ENCODE results near the gene UNC5C.

DNA sequence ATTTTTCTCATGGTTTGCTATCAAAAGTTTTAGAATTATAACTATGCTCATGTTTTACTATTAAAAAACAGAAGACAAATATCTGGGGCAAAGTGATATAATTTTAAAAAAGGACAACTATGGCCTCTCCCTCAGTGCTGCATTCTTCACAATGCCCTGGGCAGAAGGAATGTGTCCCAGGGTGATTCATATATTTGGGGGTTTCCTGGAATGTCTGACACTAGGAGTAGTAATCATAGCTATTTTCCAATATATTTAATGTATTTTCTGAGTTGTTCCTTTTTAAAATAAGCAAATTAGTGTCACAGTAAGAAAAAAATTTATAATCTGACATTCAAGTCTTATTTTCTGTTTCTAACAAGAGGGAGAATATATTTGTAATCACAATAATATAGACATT, 281.7 kb downstream of the UNC5C start:
- no peak for TF ChIP-seq RBBP5 (conservative IDR thresholded peaks at IDR 0.05)
- no peak for TF ChIP-seq JUND (IDR thresholded peaks at IDR 0.05; ENCODE audit: low read depth, low read length)
- TF ChIP-seq NR2C2 (IDR thresholded peaks at IDR 0.05; ENCODE audit: borderline replicate concordance, control insufficient read depth, insufficient read length, low read depth), result no peak
- TF ChIP-seq, protein P1, sequence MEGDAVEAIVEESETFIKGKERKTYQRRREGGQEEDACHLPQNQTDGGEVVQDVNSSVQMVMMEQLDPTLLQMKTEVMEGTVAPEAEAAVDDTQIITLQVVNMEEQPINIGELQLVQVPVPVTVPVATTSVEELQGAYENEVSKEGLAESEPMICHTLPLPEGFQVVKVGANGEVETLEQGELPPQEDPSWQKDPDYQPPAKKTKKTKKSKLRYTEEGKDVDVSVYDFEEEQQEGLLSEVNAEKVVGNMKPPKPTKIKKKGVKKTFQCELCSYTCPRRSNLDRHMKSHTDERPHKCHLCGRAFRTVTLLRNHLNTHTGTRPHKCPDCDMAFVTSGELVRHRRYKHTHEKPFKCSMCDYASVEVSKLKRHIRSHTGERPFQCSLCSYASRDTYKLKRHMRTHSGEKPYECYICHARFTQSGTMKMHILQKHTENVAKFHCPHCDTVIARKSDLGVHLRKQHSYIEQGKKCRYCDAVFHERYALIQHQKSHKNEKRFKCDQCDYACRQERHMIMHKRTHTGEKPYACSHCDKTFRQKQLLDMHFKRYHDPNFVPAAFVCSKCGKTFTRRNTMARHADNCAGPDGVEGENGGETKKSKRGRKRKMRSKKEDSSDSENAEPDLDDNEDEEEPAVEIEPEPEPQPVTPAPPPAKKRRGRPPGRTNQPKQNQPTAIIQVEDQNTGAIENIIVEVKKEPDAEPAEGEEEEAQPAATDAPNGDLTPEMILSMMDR (IDR thresholded peaks at IDR 0.05 in 2 of 3, conservative IDR thresholded peaks at IDR 0.05 in 1 of 3; ENCODE audit: control insufficient read depth in 2 of 3, extremely low read depth in 1 of 3, insufficient read depth in 1 of 3, low read depth in 3 of 3, low read length in 3 of 3), result no peak
- TF ChIP-seq RCOR1 (conservative IDR thresholded peaks at IDR 0.05; ENCODE audit: low read depth, low read length), result no peak
- TF ChIP-seq, protein P2, sequence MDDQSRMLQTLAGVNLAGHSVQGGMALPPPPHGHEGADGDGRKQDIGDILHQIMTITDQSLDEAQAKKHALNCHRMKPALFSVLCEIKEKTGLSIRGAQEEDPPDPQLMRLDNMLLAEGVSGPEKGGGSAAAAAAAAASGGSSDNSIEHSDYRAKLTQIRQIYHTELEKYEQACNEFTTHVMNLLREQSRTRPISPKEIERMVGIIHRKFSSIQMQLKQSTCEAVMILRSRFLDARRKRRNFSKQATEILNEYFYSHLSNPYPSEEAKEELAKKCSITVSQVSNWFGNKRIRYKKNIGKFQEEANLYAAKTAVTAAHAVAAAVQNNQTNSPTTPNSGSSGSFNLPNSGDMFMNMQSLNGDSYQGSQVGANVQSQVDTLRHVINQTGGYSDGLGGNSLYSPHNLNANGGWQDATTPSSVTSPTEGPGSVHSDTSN (IDR thresholded peaks at IDR 0.05; ENCODE audit: insufficient replicate concordance, low read depth, low read length), result no peak
- TF ChIP-seq TCF7 (IDR thresholded peaks at IDR 0.05; ENCODE audit: borderline replicate concordance), result no peak
- no peak for TF ChIP-seq BRCA1 (IDR thresholded peaks at IDR 0.05; ENCODE audit: low read depth, low read length)
- no peak for TF ChIP-seq EZH2 (IDR thresholded peaks at IDR 0.05; ENCODE audit: borderline replicate concordance, control insufficient read depth, low read depth, low read length)
- no peak for TF ChIP-seq RAD51 (IDR thresholded peaks at IDR 0.05)
- no peak for TF ChIP-seq SMC3 (IDR thresholded peaks at IDR 0.05; ENCODE audit: borderline replicate concordance, low read length)
- TF ChIP-seq CEBPB (IDR thresholded peaks at IDR 0.05; ENCODE audit: borderline replicate concordance in 1 of 2, low read depth in 2 of 2, low read length in 2 of 2), result no peak
- TF ChIP-seq CREB1 (IDR thresholded peaks at IDR 0.05; ENCODE audit: low read depth), result no peak

Data from GM12878 (cell line).